Fibroblast of lung (primary cell): ENCODE measurements around the gene STARD3. TPM values are rescaled to one million over a fixed set of nuclear protein-coding genes. Genes with fewer than 3 reads are reported as not detected.

Experiments
- DNase-seq, 2 donors: peaks; one replicate each; pipeline versions ENCODE4 v3.0.0 to v3.0.0-alpha.2; 2010; ENCODE audit warnings: low read depth in 2 of 2
- H2AFZ ChIP-seq: 2 replicates; pipeline ENCODE4 v1.5.1; 2012; ENCODE audit warnings: low read length, control low read depth, inconsistent platforms
- H3K27ac ChIP-seq: 2 replicates; pipeline ENCODE4 v1.5.1; 2011; ENCODE audit warnings: low read length, control low read depth; ENCODE audit not compliant: insufficient read depth
- H3K27me3 ChIP-seq: 2 replicates; pipeline ENCODE4 v1.5.1; 2011; ENCODE audit warnings: mild to moderate bottlenecking, low read length; ENCODE audit not compliant: control insufficient read depth, insufficient read depth
- H3K36me3 ChIP-seq: 2 replicates; pipeline ENCODE4 v1.5.1; 2011; ENCODE audit warnings: low read length; ENCODE audit not compliant: control insufficient read depth, insufficient read depth
- H3K4me1 ChIP-seq: 2 replicates; pipeline ENCODE4 v1.5.1; 2011; ENCODE audit warnings: low read length; ENCODE audit not compliant: control insufficient read depth, insufficient read depth; ENCODE audit errors: extremely low read depth
- H3K4me2 ChIP-seq: 2 replicates; pipeline ENCODE4 v1.5.1; 2011; ENCODE audit warnings: low read length, control low read depth; ENCODE audit not compliant: insufficient read depth; ENCODE audit errors: extremely low read depth
- H3K4me3 ChIP-seq, 4 experiments: fragments of 200-600 bp in 1 of 4; sonication (generic) in 1 of 4; replicated peaks in 1 of 4; 2 replicates each; pipeline ENCODE4 v1.5.1; 2011 to 2016; ENCODE audit warnings: low read length in 4 of 4, low read depth in 3 of 4, mild to moderate bottlenecking in 3 of 4, control low read depth in 2 of 4, inconsistent platforms in 1 of 4, mixed read lengths in 1 of 4; ENCODE audit not compliant: insufficient read depth in 1 of 4; ENCODE audit errors: control extremely low read depth in 1 of 4
- H3K79me2 ChIP-seq: 2 replicates; pipeline ENCODE4 v1.5.1; 2012; ENCODE audit warnings: mild to moderate bottlenecking, low read length, inconsistent platforms; ENCODE audit not compliant: control insufficient read depth, insufficient read depth
- H3K9ac ChIP-seq: 2 replicates; pipeline ENCODE4 v1.5.1; 2011; ENCODE audit warnings: mild to moderate bottlenecking, low read length, control low read depth; ENCODE audit not compliant: insufficient read depth
- H3K9me3 ChIP-seq: 2 replicates; pipeline ENCODE4 v1.5.1; 2012; ENCODE audit warnings: low read depth, low read length; ENCODE audit not compliant: control insufficient read depth, insufficient read depth
- H4K20me1 ChIP-seq: 2 replicates; pipeline ENCODE4 v1.5.1; 2011; ENCODE audit warnings: low read length; ENCODE audit not compliant: control insufficient read depth, insufficient read depth; ENCODE audit errors: extremely low read depth
- EZH2 ChIP-seq: IDR thresholded peaks from 2 replicates; pipeline ENCODE4 v1.5.1; 2012; ENCODE audit warnings: low read length, control low read depth, mild to moderate bottlenecking; ENCODE audit errors: missing control alignments
- polyA plus RNA-seq, 2 donors: library from polyadenylated mRNA; depleted of rRNA in 1 of 2; stranded (reverse) in 1 of 2; unstranded in 1 of 2; fragments of >200 nt; gene quantifications; 2 replicates each; pipeline ENCODE4 v1.2.1, GENCODE V29; 2011 to 2012; ENCODE audit warnings: missing spikeins in 1 of 2
- total RNA-seq: library from RNA; depleted of rRNA; stranded (reverse); fragments of >200 nt; gene quantifications from 2 replicates; pipeline ENCODE4 v1.2.1, GENCODE V29; 2014
- TF ChIP-seq, protein P1 (sequence below), 2 donors: IDR thresholded peaks in 1 of 2; conservative IDR thresholded peaks in 1 of 2; 1 replicate in 1 of 2; 2 replicates in 1 of 2; pipeline ENCODE4 v1.5.1; 2011 to 2012; ENCODE audit warnings: low read length in 2 of 2, control low read depth in 1 of 2, inconsistent platforms in 1 of 2, low read depth in 1 of 2, mild to moderate bottlenecking in 1 of 2

STARD3 gene
- total and polyA plus RNA-seq, 2 donors (not counting 1 experiment from before 2014, with no cell fraction given), result 30.4 to 31.7 TPM

DNA sequence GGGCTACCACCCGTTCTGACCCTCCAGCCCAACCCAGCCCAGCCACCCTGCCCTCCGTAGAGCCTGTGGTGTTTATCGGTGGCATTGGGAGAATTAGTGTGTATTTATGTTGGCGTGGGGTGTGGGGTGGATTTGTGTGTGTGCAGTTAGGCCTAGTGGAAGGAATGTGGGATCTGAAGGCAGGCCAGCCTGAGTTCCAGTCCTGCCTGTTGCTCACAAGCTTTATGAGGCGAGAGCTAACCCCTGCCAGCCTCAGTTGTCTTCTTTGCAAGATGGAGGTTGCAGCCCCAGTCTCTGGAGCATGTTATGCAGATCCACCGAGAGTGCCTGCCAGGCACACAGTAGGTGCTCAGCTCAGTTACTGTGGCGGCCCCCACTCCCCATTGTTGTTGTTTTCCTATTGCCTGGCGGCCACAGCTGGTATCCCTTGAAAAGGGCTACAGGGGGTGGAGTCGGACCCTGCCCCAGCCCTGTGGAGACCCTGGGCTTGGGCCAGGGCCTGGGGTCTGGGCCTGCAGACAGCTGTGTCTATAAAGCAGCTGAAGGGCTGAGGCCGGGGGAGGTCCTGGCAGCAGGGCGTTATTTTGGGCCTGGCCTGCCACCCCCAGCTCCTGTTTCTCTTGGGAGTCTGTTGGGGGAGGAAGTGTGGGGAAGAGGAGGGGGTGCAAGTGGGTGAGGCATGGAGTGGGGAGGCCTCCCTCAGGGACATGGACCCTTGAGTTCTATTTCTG lies 68.0 kb downstream of the STARD3 start:
- Histone ChIP-seq H3K36me3 (peaks cover 10% of the 10 kb centered on the region), H3K27me3 (no peaks in the 10 kb centered on the region), H3K9ac (no peak overlapping the region), H3K4me1 (peaks cover 4% of the 10 kb centered on the region), H4K20me1 (no peaks in the 10 kb centered on the region), H2AFZ (no peak overlapping the region), H3K4me2 (no peak overlapping the region), H3K79me2 (peaks cover 12% of the 10 kb centered on the region), H3K27ac (no peak overlapping the region), H3K9me3 (no peaks in the 10 kb centered on the region), H3K4me3 (no peak overlapping the region)
- peak; percentile 33 to 38 for DNase-seq
- no peak for TF ChIP-seq EZH2
- TF ChIP-seq, protein P1, sequence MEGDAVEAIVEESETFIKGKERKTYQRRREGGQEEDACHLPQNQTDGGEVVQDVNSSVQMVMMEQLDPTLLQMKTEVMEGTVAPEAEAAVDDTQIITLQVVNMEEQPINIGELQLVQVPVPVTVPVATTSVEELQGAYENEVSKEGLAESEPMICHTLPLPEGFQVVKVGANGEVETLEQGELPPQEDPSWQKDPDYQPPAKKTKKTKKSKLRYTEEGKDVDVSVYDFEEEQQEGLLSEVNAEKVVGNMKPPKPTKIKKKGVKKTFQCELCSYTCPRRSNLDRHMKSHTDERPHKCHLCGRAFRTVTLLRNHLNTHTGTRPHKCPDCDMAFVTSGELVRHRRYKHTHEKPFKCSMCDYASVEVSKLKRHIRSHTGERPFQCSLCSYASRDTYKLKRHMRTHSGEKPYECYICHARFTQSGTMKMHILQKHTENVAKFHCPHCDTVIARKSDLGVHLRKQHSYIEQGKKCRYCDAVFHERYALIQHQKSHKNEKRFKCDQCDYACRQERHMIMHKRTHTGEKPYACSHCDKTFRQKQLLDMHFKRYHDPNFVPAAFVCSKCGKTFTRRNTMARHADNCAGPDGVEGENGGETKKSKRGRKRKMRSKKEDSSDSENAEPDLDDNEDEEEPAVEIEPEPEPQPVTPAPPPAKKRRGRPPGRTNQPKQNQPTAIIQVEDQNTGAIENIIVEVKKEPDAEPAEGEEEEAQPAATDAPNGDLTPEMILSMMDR (conservative IDR thresholded peaks at IDR 0.05 in 1 of 2, IDR thresholded peaks at IDR 0.05 in 1 of 2; ENCODE audit: low read depth in 1 of 2, low read length in 2 of 2), result peak; percentile 30 to 39

DNA sequence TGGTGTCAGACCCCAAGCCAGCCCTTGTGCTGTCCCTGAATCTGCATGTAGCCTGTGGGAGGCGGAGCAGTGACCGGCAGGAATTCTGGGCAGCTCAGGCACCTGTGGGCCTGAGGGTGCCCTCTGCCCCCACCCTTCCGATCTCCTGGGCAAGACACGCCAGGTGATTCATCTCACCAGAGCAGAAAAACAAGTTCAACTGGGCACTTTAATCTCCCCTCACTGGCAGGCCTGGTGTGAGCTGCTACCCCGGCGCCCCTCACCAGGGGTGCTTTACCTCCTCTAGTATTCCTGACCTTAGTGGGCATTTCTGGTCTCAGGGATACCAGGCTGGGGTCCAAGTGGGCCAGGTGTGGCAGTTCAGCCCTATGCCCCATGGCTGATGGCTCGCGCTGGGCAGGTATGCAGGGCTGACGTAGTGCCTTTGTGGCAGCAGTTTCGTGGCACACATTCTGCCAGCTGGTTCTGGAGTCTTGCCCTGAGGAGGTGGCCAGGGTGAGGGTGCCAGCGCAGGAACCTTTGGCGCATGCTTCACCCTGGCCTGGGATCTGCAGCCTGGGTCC lies 68.9 kb downstream of the STARD3 start:
- H4K20me1 ChIP-seq, result no peaks in the 10 kb centered on the region

DNA sequence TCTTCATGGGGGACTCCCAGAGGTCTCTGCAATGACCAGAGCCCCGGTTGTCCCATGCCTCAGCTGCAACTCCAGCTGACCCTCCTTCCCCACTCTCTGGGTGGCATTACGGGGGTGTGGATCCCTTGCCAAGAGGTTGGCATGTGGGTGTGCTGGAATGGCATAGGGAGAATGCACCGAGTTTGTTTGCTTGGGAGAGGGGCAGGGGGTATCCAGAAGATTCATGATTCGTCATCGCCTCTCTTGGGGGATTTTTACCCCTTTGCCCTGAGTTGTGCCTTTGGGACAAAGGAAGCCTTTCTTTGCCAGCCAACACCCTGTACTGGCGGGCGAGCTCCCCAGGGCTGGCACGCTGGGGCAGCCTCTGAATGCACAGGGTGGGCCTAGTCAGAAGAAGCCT lies 69.4 kb downstream of the STARD3 start:
- H3K4me3 ChIP-seq, result no peak overlapping the region
- no peaks in the 10 kb centered on the region for H4K20me1 ChIP-seq
- peaks cover 13% of the 10 kb centered on the region for H3K36me3 ChIP-seq
- no peak for TF ChIP-seq EZH2
- TF ChIP-seq, protein P1 (conservative IDR thresholded peaks at IDR 0.05 in 1 of 2, IDR thresholded peaks at IDR 0.05 in 1 of 2; ENCODE audit: low read depth in 1 of 2, low read length in 2 of 2), result no peak
- peaks cover 2% of the 10 kb centered on the region for H3K4me1 ChIP-seq
- no peaks in the 10 kb centered on the region for H3K27me3 ChIP-seq
- H2AFZ ChIP-seq, result no peak overlapping the region
- H3K9ac ChIP-seq, result no peak overlapping the region
- H3K4me2 ChIP-seq, result no peak overlapping the region
- no peak for DNase-seq
- H3K27ac ChIP-seq, result no peak overlapping the region
- peaks cover 8% of the 10 kb centered on the region for H3K79me2 ChIP-seq
- H3K9me3 ChIP-seq, result no peaks in the 10 kb centered on the region

More for the DNA sequence above, 68.9 kb downstream of the STARD3 start:
- H3K27ac ChIP-seq, result no peak overlapping the region
- peaks cover 12% of the 10 kb centered on the region for H3K79me2 ChIP-seq
- H3K9ac ChIP-seq, result no peak overlapping the region
- H3K36me3 ChIP-seq, result peaks cover 13% of the 10 kb centered on the region
- DNase-seq, result no peak
- no peak overlapping the region for H2AFZ ChIP-seq
- no peak overlapping the region for H3K4me3 ChIP-seq
- no peak for TF ChIP-seq EZH2
- TF ChIP-seq, protein P1 (conservative IDR thresholded peaks at IDR 0.05 in 1 of 2, IDR thresholded peaks at IDR 0.05 in 1 of 2; ENCODE audit: low read depth in 1 of 2, low read length in 2 of 2), result no peak
- H3K4me1 ChIP-seq, result peaks cover 4% of the 10 kb centered on the region
- H3K9me3 ChIP-seq, result no peaks in the 10 kb centered on the region
- no peaks in the 10 kb centered on the region for H3K27me3 ChIP-seq
- no peak overlapping the region for H3K4me2 ChIP-seq
